GM21717 (cell line): ENCODE data around the gene SOX5.
"Not testable (repeated sequence)": the region's sequence is repeated elsewhere in the genome, so short reads cannot be mapped to it uniquely, and the experiment has no call there.

Experiments used
- ATAC-seq: cut with Tn5 transposase; IDR thresholded peaks from one replicate; pipeline ENCODE4 v1.9.1; 2021; ENCODE audit warnings: mild to moderate bottlenecking, moderate library complexity; ENCODE audit not compliant: unreplicated experiment

Gene SOX5

DNA sequence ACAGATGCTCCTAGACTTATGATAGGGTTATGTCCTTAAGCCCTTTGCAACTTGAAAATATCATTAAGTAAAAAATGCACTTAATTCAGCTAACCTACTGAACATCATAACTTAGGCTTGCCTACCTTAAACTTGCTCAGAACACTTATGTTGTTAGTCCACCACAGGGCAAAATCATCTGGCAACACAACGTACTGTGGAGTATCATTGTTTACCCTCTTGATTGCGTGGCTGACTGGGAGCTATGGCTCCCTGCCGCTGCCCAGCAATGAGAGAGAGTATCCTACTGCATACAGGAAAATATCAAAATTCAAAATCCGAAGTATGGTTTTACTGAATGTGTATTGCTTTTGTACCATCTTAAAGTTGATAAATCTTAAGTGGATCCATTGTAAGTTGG is 105.5 kb downstream of the SOX5 start:
- no peak for ATAC-seq

- ATAC-seq = no peak
These were observed 115.4 kb downstream of the SOX5 start for GRCh38 chr12:23834076-23834475.

- no peak for ATAC-seq
These were observed 117.7 kb downstream of the SOX5 start for GRCh38 chr12:23831739-23832138.

GRCh38 chr12:23830210-23830609 is 119.3 kb downstream of the SOX5 start:
- no peak for ATAC-seq

GRCh38 chr12:23827353-23827752 is 122.1 kb downstream of the SOX5 start:
- no peak for ATAC-seq

- ATAC-seq = not testable (repeated sequence)
These were observed 124.3 kb downstream of the SOX5 start for GRCh38 chr12:23825124-23825523.

DNA sequence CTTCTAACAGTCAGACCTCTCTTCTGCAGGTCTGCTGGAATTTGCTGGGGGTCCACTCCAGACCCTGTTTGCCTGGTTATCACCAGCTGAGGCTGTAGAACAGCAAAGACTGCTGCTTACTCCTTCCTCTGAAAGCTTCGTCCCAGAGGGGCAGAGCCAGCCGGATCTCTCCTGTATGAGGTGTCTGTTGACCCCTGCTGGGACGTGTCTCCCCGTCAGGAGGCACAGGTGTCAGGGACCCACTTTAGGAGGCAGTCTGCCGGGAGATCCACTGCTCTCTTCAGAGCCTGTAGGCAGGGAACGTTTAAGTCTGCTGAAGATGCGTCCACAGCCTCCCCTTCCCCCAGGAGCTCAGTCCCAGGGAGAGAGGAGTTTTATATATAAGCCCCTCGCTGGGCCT is 125.1 kb downstream of the SOX5 start:
- ATAC-seq = no peak

DNA sequence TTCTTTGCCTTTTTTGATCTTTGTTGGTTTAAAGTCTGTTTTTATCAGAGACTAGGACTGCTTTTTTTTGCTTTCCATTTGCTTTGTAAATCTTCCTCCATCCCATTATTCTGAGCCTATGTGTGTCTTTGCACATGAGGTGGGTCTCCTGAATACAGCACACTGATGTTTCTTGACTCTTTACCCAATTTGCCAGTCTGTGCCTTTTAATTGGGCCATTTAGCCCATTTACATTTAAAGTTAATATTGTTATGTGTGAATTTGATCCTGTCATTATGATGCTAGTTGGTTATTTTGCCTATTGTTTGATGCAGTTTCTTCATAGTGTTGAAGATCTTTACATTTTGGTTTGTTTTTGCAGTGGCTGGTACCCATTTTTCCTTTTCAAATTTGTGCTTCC is 126.6 kb downstream of the SOX5 start:
- not testable (repeated sequence) for ATAC-seq

GRCh38 chr12:23817345-23817744 is 132.1 kb downstream of the SOX5 start:
- no peak for ATAC-seq

DNA sequence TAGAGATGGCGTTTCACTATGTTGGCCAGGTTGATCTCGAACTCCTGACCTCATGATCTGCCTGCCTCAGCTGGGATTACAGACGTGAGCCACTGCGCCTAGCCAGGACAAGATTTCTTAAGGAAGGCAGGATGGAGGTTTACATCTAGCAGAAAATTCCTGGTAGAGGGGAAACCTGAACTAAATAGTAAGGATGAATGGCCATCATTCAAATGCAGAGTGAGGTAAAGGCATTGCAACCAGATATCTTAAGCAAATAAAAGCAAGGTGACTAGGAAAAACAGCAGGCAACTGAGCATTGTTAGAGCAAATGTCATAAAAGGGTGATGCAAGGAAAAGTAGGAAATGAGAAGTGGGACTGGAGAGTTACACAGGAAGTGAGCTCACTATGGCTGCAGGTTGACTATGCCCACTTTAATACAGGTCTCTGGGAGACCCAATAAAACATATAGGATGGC is 133.0 kb downstream of the SOX5 start:
- no peak for ATAC-seq

DNA sequence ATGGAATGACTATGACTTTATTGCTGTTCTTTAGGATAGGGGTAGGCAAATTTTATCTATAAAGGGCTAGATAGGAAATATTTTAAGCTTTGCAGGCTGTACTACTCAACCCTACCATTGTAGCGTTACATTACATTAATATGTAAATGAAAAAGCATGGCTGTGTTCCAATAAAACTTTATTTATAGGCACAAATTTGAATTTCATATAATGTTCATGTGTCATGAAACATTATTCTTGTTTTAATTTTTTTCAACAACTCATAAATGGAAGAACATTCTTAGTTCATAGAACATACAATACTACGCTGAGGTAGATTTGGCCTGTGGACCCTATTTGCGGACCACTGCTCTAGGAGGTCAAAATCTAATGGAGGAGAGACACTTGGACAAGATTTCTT is 133.7 kb downstream of the SOX5 start:
- ATAC-seq = no peak

- no peak for ATAC-seq
These were observed 136.3 kb downstream of the SOX5 start for GRCh38 chr12:23813206-23813605.

GRCh38 chr12:23810329-23810902 is 139.1 kb downstream of the SOX5 start:
- no peak for ATAC-seq

- no peak for ATAC-seq
These were observed 145.9 kb downstream of the SOX5 start for GRCh38 chr12:23803540-23803939.

DNA sequence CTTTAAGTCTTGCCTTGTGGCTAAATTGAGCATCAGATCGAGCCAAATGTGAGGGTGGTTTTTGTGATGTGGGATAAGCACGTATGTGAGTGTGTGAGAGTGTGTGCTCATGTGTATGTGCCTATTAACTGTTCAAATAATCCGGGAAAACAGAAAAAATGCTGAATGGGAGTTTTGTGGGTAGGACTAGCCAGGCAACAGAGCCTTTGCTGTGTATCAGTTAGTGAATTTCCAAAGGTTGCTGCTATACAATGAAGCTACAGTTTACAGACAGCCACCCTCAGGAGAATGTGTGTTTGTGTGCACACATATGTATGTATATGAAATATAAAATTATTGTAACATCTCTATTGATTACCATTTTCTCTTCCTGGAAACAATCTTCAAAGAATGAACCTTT is 154.0 kb downstream of the SOX5 start:
- ATAC-seq = no peak

- no peak for ATAC-seq
These were observed 168.4 kb downstream of the SOX5 start for GRCh38 chr12:23781118-23781517.

DNA sequence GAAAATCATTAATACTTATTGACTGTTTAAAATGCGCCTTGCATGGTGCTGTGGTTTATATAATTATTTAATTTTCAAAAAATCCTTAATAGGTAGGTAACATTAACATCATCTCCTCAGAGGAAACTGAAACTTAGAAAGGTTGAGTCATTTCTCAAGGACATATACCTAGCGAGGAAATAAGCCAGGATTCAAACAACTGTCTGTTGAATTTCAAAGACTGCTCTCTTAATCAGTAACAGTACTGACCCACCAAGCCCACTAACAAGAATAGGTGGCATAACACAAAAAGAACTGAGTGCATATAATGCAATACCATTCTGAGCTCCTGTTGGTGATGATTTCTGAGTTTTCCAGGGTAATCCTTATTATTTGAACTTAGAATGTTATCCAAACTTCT is 174.3 kb downstream of the SOX5 start:
- no peak for ATAC-seq

GRCh38 chr12:23771240-23771949 is 178.1 kb downstream of the SOX5 start:
- ATAC-seq = no peak

DNA sequence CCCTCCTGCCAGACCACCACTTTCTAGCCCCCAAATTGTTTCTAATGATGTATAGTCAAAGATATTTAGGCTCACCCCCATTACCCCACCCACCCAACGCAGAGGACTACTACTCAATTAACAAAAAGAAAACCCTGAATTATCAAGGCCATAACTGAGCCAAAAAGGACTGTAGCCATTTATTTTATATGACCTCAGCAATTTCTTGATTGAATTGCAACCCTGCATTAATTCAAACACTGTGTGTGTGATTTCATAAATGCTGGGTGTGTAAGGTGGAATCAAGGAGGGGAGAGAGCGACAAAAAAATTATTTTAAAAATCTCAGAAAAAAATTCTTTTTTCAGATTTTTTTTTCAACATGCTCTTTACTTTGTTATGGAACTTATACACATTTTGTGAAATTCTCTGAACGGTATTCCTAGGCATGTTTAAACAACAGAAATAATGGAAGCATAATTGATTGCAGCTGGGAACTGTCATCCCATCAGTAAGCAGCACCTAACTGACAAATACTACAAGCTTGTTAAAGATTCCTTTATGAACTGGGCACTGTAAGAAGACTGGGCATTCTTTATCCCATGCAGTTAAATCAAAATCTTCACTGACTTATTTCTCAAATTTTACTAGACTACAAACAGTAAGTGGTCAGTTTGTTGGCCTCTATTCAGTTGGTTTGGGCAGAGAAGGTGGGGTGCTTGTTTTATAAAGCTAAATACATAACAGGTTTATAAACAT is 179.1 kb downstream of the SOX5 start:
- no peak for ATAC-seq

DNA sequence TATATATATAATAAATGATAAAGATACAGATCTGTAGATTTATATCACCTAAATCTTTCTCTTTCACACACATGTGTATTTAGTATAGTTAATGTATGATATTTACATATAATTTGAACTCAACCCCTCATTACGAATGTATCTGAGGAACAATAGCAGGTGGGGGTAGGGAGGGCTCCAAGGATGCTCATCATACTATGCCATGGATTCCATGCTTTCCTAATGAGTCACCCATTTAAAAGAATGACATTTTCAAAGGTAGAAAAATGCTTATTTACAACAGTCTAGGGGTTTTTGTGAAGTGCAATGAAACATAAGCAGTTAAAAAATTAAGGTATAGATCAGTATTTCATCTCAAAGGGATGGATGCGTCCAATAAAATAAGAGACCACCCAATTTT is 181.6 kb downstream of the SOX5 start:
- ATAC-seq = no peak

DNA sequence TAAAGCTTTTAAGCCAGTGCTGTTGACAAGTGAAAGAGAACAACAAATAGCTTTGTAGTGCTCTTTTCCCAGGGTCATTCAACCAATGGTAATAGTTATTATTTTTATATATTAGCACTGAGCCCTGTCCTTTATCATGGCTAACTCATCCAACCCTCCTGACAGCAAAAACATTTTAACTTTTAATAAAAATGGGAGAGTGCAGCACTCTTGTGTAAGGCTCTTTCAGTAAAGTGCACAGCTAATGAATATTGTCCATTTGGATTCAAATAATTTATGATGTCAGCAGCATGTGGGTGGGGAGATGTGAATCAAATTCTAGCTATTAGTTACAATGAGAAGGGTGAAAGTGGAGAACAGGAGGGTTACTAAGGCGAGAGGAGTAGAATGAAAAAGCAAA is 185.7 kb downstream of the SOX5 start:
- ATAC-seq = no peak

DNA sequence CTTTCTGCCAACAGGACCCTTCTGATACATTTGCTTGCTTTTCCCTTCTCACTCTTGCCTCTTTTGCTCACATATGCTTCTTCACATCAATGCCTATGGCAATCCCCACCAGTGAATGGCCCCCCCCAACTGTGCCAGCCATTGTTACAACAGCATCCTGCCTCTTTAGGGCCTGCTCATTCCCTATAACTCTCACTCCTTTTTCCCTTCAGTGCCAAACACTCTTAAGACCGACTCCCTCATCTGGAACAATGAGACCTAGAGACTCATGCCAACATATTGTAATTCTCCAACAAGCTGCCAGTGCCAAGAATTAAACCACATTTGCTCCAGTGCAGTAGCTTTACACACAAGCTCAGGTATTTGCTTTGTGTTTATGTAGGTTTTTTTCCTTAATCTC is 189.0 kb downstream of the SOX5 start:
- ATAC-seq = no peak
